A549 treated with GW870086 at 1 μM for 4 hours (cell line): ENCODE results near the gene TIGD6. TPM values are rescaled to one million over a fixed set of nuclear protein-coding genes. Genes with fewer than 3 reads are reported as not detected.

Source experiments
- total RNA-seq: library from RNA; stranded (reverse); fragments of 200-300 nt; extraction: Qiagen RNA extraction; gene quantifications from 5 replicates; pipeline ENCODE4 v1.2.3, GENCODE V29; 2022; ENCODE audit warnings: low read depth

The TIGD6 gene
- total RNA-seq, result 5.0 to 6.0 TPM (median 5.2 TPM) in 5 replicates

DNA sequence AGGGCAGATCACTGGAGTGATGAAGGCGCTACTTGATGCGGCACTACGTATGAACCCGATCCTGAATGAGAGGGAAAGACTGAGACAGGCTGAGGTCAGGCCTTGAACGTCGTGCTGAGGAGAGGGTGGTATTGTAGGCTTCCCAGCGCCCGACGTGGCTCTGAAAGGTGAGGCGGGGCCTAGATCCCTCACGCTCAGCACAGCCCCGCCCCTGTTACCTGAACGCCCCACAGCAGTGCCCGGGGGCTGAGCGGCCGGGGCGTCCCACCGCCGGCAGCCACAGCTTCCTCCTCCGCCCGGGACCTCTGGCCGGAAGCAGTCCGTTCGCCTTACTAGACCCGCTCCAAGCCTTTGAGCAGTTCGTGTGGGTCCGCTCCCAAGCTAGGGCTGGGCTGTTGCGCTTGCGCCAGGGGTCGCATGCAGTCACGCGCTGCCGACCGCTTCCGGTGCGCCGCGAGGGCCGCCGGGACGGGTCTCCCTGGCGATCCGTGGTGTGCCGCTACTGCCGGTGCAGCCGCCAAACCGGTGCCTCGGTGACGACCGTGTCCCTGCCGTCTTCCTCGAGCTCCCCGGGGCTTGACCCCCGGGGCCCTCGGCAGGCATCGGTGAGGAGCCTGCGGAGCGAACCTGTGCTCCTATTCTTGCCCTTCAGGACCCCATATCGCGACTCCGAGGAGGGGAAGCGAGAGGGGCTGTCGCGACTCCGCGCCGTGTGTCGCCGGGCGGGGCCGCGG, at the start of gene TIGD6, which contains the start of gene HMGXB3:
TSS of gene TIGD6 (minus strand) at position 399 of the 734 bp plus-strand sequence. CDS start 4,306 bp downstream, outside the sequence.
TSS of gene HMGXB3 (plus strand) at position 484 of the 734 bp plus-strand sequence. CDS start 4,114 bp downstream, outside the sequence.

GRCh38 chr5:149960272-149961185, 39.9 kb downstream of the TIGD6 start, which contains the start of gene SLC26A2:
TSS of gene SLC26A2 (plus strand) at chr5:149960758. CDS start at chr5:149977653, 16,895 bp downstream.

DNA sequence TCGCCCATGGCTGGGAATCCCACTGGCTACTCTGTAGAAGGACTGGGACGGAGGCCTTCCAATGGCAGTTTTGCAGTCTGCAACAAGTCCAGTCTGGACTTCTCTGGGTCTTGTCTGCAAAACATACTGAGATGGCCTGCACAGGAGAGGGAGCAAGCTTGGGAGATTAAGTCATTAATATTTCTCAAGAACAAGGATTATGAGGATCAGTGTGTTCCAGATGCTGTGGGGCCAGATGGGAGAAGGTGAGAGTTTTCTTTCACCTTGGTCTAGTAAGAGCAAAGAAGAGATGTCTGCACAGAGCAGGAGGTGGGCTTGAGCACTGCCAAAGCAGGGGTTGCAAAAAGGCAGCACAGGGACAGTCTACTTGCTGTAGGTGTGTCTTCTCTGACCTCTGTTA, 55.8 kb downstream of the TIGD6 start, which contains the start of gene PDE6A:
TSS of gene PDE6A (minus strand) at position 128 of the 400 bp plus-strand sequence. CDS start at position 8, 120 bp downstream.

Other genes with a start within 250 kb of the TIGD6 start
- 0.09 to 0.28 TPM (median 0.23 TPM) in 5 replicates for gene PDE6A, start 55.9 kb downstream of the TIGD6 start, total RNA-seq
- gene SLC26A2, start 39.9 kb downstream of the TIGD6 start, total RNA-seq, result 34.5 to 56.7 TPM (median 50.3 TPM) in 5 replicates
- 31.1 to 34.6 TPM (median 33.9 TPM) in 5 replicates for gene HMGXB3, start 85 bp upstream of the TIGD6 start, total RNA-seq
- gene CSF1R, start 85.9 kb upstream of the TIGD6 start, total RNA-seq, result 0.15 to 0.37 TPM (median 0.28 TPM) in 5 replicates
- gene PDGFRB, start 155.2 kb upstream of the TIGD6 start, total RNA-seq, result 0.09 to 0.75 TPM (median 0.43 TPM) in 5 replicates
- not detected in 5 replicates for gene CDX1, start 166.1 kb upstream of the TIGD6 start, total RNA-seq
- gene SLC6A7, start 189.4 kb upstream of the TIGD6 start, total RNA-seq, result 0.03 to 0.05 TPM in 2 of 5 replicates, not detected in the others